Cerebellar nuclear complex (tissue), 1 donor: ENCODE data around the gene TMPRSS6.

Source experiments
- DNase-seq, 2 experiments: peaks; one replicate each; lab custom pipeline; 2025; lab: John Stamatoyannopoulos, UW

The TMPRSS6 gene

DNA sequence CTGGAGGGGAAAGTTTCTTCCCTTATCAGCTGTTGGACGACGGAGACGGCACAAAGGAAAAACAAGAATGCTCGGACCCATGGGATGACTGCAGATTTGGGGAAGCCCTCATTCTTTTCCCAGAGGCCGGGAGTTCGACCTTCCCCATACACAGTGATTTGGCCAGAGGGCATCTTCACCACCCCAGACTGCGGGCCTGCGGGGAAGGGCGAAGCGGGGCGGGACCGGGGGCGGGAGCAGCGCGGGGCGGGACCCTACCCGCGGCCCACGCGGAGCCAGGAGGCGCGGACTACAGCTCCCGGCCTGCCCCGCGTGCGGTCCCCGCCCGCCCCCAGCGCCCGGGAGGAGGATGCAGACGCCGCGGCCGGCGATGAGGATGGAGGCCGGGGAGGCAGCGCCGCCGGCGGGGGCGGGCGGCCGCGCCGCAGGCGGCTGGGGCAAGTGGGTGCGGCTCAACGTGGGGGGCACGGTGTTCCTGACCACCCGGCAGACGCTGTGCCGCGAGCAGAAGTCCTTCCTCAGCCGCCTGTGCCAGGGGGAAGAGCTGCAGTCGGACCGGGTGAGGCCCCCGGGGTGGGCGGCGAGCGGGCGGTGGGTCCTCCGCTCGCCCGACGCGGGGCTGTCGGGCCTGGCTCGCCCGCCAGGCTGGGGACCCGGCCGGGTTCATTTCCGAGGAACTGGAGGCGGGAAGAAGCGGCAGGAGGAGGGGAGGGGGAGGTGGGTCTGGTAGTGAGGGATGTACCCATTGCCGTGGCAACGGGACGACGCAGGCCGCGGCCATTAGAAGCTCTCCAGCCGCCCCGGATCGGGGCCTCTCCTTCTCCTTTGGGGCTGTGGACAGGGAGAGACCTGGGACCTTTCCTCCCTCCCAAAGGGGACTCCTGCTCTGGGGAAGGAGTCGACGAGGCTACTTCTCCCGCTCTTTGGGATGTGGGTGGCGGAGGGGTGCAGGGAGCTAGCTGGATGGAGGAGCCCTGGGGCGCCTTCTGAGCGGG, 57.8 kb downstream of the TMPRSS6 start, which contains the start of gene KCTD17:
Gene KCTD17 (plus strand): TSS at position 352 of the 995 bp plus-strand sequence. CDS start 19 bp downstream, at position 371.
- DNase-seq: no peak

DNA sequence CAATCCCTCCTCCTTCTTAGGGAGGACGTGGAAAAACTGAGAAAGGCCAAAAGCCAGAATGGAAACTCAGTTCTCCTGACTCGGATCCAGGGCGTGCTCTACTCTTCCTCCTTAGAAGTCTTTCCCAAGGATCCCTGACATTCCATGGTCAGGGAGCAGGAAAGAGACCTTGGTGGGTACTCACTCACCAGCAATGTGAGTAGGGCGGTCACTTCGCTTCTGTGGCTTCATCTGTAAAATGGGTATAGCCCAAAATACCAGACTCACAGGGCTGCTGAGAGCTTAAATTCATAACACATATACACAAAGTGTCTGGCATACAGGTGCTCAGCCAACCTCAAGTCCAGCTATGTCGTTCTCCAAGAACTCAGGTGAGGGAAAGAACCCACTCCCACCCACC, 58.6 kb downstream of the TMPRSS6 start:
- DNase-seq: no peak

DNA sequence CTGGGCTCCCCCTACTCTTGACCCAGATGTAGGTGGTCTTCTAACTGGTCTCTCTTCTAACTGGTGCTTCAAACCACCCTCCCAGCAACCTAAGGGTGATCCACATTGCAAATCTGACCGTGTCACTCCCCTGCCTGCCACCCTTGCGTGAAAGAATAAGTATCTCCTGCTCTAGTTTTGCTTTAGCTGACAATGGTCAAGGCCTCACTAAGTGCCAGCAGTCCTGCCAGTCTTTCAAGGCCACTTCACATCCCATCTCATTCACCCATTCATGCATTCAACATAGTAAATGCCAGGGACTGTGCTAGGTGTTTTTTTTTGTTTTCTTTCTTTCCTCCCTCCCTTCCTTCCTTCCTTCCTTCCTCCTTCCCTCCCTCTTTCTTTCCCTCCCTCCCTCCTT, 60.3 kb downstream of the TMPRSS6 start:
- no peak for DNase-seq

DNA sequence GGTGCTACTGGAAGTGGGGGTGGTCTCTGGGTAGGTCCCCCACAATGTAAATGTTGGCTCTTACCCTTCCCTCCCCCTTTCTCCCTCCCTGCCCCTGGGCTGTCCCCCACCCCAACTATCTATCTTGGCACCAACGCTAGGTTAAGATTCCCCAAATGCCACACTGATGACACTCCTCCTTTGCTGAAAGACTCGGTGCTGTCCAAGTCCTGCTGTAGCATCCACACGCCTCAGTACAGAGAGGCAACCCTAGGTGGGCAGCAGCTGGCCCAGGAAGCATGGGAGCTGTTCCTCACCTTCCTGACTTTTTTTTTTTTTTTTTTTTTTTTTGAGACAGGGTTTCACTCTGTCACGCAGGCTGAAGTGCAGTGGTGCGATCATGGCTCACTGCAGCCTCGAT, 61.4 kb downstream of the TMPRSS6 start:
- no peak for DNase-seq

DNA sequence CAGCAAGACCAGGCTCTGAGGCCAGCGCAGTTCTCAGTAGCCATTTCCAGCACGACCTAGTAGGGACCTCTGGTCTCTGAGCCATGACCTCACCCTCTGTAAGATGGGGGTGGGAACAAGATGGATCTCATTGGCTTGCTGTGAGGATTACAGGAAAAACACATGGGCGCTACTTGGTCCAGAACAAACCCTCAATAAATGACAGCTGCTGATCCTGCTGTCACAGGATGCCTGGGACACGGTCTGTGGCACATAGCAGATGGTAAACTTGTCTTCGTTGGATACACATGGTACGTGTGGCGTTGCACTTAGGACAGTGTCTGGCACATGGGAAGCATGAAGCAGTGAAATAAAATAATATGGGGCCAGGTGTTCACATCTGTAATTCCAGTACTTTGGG, 62.5 kb downstream of the TMPRSS6 start:
- no peak for DNase-seq

DNA sequence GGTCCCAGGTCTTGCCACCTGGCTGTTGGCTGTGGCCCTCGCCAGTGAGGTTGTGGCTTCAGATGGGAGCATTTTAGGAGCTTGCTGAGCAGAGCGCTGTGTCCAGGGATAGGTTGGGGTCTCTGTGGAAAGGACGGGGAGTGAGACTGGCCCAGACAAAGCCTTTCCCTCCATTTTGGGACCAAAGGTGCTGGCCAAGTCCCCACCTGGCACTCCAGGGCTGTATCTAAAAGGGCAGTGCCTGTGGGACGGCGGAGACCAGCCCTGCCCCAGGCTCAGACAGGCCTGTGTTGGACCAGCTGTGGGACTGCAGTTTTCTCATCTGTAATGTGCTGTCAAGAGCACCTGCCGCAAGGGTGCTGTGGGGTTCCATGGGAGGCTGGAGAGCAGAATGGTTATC, 62.9 kb downstream of the TMPRSS6 start:
- DNase-seq: no peak

DNA sequence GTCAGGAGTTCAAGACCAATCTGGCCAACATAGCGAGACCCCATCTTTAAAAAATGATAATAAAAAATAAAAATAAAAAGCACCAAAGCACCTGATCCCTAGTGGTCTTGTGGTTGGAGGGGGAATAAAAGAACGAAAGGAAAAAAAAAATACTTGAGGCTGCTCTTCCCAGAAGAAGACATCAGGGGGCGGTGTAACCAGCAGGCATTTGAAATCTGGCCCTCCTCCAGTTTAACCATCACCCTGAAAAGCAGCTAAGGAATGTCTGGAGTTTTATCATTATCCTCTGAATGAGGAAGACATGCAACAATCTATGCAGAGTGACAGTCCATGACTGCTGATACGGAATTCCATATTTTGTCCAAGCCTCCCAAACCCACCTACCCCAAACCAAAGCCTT, 63.6 kb downstream of the TMPRSS6 start:
- DNase-seq: no peak

DNA sequence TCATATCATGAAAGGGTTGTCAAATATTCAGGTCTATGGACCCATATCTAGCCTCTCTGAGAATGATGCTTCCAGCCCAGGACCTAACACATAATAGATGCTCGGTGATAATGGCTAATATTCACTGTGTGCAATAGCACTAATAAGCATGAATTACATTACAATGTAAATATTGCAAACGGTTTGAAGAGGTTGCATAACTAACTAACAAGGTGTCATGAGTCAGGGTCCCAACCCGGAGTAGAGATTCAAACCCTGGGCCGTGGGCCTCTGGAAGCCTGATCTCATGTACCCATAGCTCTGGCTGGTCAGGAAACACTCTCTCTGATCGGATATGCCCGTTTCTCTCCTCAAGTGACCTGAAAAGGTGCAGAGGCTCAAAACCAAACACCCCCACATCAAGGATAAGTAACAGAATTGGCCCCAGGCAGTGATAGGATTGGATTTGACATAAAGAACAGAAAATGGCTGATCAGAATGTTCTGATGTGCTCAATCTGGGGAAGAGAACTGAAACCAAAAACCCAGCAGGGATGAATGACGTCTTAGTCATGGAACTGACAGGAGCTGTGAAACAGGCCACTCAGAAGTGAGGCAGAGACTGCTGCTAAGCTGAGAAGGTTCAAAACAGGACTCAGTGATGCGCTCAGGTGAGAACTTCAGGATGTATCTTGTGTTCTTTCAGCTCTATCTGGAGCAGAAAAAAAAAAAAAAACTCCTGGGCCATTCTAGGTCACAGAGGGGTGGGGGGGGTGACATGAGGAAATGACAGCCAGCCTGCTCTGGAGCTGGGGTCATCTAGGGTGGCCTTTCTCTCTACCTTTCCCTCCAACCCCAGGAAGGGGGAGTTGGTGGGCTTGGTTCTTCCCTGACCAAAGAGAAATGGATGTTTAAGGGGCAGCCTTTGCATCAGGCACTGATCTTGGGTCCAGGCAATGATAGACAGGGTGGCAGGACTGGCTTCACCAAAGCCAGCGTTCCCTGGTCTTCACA, 64.6 kb downstream of the TMPRSS6 start:
- no peak for DNase-seq

DNA sequence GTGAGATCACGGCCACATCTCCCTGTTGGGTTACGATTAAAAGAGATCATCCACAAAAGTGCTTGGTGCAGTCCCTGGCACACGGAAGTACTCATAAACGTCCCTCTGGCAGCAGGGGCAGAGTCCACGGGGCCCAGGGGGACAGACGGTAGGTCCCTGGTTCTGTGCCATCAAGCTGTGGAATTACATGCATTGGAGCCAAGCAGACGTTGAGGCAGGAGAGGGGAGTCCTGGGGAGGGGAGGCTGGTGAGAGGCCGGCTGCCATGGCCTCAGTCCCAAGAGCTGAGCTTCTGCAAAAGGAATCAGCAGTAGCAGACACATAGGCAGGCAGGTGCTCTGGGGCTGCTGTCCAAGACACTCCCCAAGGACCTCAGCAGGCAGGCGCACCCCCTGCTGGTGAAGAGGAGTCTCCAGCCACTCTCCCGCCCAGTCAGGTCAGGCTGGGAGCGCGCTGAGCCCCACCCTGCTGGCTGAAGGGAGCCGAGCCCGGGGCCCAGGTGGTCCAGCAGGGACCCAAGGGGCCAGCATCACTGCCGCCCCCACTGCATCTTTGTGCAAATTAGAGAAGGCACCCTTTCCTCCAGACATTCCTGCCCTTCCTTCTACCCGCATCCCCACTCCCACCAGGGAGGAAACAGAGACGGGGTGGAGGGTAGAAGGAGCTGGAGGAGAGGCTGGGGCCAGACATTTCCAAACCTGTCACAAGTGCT, 65.5 kb downstream of the TMPRSS6 start:
- no peak for DNase-seq

DNA sequence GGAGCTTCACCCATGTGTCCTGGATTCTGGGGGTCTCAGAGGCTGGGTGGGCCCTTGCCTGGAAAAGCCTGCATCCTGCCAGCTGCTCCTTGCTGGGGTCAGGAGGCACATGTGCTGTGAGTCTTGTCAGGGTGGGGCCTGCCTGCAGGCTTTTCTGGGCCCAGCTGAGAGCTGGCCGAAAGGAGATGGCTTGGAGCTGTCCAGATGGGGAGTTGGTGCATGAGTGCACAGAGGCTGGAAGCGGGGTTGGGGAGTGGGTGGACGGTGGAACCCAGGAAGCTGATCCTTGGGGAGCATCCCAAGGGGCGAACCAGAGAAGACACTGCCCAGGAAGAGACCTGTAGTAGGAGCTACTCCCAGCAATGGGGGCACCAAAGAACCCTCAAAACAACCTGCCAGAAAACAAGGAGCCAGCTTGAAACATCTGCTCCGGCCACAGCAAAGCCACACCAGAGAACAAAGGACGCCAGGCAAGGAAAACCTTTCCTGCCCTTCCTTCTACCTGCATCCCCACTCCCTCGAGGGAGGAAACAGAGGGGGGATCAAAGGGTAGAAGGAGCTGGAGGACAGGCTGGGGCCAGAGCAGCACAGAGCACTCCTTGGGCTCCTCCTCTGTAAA, 66.2 kb downstream of the TMPRSS6 start:
- no peak for DNase-seq

DNA sequence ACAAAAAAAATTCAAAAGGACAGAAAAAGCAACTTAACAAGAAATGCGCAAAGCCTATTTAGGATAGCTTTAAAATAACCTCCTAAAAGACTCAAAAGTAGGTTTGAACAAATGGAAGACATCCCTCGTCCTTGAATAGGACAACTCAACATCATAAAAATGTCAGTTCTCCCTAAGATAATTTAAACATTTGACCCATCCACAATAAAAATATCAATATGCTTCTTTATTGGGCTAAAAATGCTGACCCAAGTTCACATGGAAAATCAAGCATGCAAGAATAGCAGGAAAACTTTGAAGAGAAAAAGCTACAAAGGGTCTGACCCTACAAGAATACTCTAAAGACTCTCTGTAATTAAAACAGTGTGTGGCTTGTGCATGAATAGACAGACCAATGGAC, 70.0 kb downstream of the TMPRSS6 start:
- no peak for DNase-seq

DNA sequence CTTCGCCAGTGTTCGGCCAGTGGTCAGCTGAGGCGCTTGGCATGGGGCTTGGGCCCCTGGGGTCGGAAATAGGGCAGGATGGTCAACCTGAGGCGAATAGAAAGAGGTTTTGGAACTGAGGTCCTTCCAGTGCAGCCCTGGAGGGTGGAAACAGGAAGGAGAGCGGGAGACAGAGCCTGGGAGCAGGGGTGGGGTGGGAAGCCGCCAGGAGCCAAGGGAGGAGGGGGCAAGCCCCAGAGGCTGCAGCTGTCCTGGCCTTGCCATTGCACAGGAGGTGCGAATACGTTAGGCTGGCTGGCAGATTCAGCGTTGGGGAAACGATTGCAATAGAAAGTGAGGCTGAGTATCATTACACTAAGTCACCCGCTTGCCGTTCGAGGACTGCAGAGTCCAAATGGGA, 71.8 kb downstream of the TMPRSS6 start:
- DNase-seq: no peak

DNA sequence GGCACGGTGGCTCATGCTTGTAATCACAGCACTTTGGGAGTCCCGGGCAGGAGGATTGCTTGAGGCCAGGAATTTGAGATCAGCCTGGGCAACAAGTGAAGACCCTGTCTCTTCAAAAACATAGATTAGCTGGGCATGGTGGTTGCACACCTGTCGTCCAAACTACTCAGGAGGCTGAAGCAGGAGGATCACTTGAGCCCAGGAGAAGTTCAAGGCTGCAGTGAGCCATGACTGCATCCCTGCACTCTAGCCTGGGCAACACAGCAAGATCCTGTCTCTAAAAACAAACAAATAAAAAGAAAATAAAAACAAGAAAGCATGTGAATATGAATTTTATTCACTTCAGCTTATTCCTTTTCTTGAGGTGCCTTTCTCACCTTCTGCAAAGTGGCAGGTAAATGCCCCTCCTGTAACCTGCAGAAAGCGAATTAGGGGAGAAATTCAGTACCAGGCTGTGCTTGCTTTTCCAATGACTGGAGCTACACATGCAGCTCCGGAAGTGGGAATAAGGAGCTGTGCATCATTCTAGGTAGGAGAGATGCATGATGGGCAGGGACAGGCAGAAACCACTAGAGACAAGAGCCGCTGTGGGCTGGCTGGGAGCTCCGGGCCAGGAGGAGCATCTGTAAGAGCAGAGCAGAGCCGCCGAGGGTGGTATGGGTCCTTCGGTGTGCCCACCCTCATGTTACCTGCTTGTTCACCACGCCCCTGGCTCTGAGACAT, 72.7 kb downstream of the TMPRSS6 start:
- DNase-seq: no peak

DNA sequence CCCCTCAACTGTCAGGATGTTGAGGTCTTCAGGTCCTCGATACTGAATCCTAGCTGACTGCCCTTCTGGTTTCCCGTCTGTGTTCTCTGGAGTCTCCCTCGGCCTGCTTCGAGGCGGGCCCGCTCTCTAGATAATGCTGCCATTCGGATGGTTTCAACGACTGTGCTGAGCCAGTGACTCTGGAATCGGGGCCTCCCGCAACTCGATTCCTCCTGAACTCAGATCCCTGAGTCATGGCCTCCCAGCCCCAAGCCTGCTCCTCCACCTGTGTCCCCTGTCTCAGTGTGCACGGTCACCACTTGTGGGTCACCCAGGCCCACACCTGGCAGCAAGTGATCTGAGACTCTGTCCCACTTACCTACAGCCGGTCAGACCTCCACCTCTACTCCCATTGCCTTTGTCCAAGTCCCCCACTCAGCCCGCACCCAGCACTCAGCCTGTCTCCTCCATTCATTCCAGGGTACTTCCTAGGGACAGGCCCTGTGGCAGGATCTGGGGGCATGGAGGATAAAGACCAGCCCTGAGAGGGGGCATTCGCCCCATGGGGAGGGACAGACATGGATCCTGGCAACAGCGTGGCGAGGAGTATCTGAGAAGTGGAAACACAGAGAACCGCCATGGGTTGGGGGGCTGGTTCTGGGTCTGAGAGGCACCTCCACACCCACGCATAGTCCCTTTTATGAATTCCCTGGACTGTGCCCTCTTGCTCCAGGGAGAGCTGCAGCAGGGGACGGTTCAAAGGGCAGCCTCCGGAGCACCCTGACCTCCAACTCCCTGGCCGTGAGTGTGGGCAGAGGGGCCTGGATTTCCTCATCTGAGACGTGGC, 75.7 kb downstream of the TMPRSS6 start:
- DNase-seq: no peak

DNA sequence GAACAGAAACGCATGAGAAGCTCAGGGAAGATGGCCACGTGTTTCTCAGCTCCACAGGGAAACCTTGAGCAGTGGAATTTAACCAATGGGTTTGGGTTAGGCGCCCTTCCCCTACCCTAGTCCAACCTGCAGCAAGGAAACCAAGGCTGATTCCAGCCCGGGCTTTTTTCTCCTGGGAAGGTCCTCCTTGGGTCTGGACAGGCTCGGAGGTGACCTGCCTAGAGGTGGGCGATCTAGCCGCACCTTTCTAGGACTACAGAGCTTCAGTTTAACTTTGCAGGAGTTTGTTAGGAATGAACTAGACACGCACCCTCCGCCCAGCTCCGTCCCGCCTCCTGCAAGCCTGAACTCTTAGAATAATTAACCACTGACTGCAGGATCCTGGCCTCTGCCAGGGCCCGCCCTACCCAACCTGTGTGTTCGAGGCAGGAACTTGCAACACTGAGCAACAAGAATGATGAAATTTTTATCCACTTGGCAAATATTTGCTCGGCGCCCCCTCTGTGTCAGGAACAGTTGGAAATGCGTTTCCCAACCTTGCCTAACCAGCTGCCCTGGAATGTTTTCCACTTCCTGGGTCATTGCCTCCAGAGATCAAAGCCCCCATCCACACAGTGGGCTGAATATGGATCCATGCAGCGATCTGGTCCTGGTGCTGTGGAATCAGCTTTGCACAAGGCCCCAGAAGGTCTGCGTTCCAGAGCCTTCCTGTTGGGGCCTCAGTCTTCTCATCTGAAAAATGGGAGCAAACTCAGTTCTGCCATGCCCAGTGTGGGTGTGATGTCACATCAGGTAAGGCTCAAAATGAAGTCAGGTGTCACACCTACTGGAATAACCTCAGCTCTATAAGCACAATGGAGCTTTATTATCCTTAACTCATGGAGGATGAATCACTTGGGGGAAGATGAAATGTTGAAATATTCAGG, 76.7 kb downstream of the TMPRSS6 start:
- no peak for DNase-seq

DNA sequence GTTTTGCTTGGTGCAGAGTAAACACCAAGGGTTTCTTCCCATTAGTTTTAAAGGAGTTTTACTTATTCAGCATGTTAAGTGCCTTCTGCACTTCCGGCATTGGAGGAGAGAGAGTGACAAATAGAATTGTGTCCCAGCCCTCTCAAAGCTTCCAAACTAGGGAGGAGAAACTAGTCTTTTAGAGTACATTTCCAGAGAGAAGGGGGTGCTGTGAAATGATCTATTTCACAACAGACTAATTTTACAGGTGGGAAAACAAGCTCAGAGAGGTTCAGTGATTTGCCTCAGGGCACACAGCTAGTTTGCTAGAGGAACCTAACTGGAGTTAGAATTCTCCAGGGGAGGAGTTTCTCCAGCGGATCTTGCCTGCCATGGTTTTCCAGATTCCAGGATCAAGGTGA, 77.4 kb downstream of the TMPRSS6 start:
- no peak for DNase-seq

DNA sequence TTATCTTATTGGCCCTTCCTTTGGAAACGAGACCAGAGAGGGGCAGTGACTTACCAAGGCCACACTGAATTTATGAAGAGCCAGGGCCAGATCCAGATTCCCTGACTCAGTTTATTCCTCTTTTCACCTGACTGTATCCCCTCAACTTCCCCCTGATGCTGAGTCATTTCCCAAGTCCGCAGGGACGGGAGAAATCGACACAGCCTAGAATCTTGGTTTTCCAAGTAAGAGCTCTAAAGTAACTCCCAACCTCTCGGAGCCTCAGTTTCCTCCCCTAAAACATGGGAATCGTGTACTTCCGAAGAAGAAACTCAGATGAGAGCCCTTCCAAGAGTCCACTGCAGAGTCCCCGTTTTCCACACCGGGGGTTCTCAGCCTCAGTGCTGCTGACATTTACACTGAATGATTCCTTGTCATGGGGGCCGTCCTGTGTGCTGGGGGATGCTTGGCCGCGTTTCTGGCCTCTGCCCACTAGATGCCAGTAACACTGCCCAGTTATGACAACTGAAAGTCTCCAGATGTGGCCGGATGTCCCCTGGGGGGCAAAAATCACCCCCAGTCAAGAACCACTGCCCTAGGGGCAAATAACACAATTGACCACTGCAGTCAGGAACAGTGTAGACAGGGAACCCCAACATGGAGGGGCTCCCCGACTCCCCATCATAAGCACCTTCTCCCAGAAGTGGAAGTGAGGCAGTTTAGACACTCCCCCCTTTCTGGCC, 78.8 kb downstream of the TMPRSS6 start:
- DNase-seq: no peak
